Islet precursor cell (in vitro differentiated cells): ENCODE measurements around the gene CREG1.
"Not testable (repeated sequence)": the region's sequence is repeated elsewhere in the genome, so short reads cannot be mapped to it uniquely, and the experiment has no call there.

Source experiments
- DNase-seq: peaks from one replicate; pipeline ENCODE4 v3.0.0-alpha.2; 2018

The CREG1 gene

GRCh38 chr1:167553136-167554027, at the start of gene CREG1:
Gene CREG1, minus strand, starts transcription at chr1:167553762.
- DNase-seq: peak; percentile 98

- DNase-seq: no peak
Observed at GRCh38 chr1:167602840-167603239, 49.3 kb upstream of the CREG1 start.

- DNase-seq: no peak
Observed at GRCh38 chr1:167601442-167602383, 48.2 kb upstream of the CREG1 start.

GRCh38 chr1:167599957-167600581, 46.5 kb upstream of the CREG1 start:
- peak; percentile 66 for DNase-seq

GRCh38 chr1:167594822-167595221, 41.3 kb upstream of the CREG1 start:
- DNase-seq: no peak

GRCh38 chr1:167593860-167594259, 40.3 kb upstream of the CREG1 start:
- no peak for DNase-seq

GRCh38 chr1:167592475-167592874, 38.9 kb upstream of the CREG1 start:
- no peak for DNase-seq

- DNase-seq: no peak
Observed at GRCh38 chr1:167588361-167588760, 34.8 kb upstream of the CREG1 start.

- DNase-seq: no peak
Observed at GRCh38 chr1:167587872-167588271, 34.3 kb upstream of the CREG1 start.

- no peak for DNase-seq
Observed at GRCh38 chr1:167587342-167587741, 33.8 kb upstream of the CREG1 start.

GRCh38 chr1:167584581-167584980, 31.0 kb upstream of the CREG1 start:
- no peak for DNase-seq

GRCh38 chr1:167582722-167583121, 29.2 kb upstream of the CREG1 start:
- DNase-seq: no peak

- no peak for DNase-seq
Observed at GRCh38 chr1:167582064-167582463, 28.5 kb upstream of the CREG1 start.

GRCh38 chr1:167579986-167580385, 26.4 kb upstream of the CREG1 start:
- no peak for DNase-seq

GRCh38 chr1:167578939-167579521, 25.5 kb upstream of the CREG1 start:
- DNase-seq: peak; percentile 64

GRCh38 chr1:167575649-167576048, 22.1 kb upstream of the CREG1 start:
- DNase-seq: no peak

GRCh38 chr1:167573035-167573434, 19.5 kb upstream of the CREG1 start:
- DNase-seq: no peak

- not testable (repeated sequence) for DNase-seq
Observed at GRCh38 chr1:167570712-167571111, 17.1 kb upstream of the CREG1 start.

GRCh38 chr1:167567663-167568062, 14.1 kb upstream of the CREG1 start:
- no peak for DNase-seq

- peak; percentile 67 for DNase-seq
Observed at GRCh38 chr1:167566766-167567165, 13.2 kb upstream of the CREG1 start.

- no peak for DNase-seq
Observed at GRCh38 chr1:167565922-167566321, 12.4 kb upstream of the CREG1 start.

- peak; percentile 65 for DNase-seq
Observed at GRCh38 chr1:167564612-167565270, 11.2 kb upstream of the CREG1 start.
